D341Med (cell line): ENCODE results near the gene RNF4.
"Not testable (repeated sequence)": the region's sequence is repeated elsewhere in the genome, so short reads cannot be mapped to it uniquely, and the experiment has no call there.

Source experiments
- DNase-seq: peaks from one replicate; pipeline ENCODE4 v3.0.0; 2012; ENCODE audit warnings: low spot score

The RNF4 gene

DNA sequence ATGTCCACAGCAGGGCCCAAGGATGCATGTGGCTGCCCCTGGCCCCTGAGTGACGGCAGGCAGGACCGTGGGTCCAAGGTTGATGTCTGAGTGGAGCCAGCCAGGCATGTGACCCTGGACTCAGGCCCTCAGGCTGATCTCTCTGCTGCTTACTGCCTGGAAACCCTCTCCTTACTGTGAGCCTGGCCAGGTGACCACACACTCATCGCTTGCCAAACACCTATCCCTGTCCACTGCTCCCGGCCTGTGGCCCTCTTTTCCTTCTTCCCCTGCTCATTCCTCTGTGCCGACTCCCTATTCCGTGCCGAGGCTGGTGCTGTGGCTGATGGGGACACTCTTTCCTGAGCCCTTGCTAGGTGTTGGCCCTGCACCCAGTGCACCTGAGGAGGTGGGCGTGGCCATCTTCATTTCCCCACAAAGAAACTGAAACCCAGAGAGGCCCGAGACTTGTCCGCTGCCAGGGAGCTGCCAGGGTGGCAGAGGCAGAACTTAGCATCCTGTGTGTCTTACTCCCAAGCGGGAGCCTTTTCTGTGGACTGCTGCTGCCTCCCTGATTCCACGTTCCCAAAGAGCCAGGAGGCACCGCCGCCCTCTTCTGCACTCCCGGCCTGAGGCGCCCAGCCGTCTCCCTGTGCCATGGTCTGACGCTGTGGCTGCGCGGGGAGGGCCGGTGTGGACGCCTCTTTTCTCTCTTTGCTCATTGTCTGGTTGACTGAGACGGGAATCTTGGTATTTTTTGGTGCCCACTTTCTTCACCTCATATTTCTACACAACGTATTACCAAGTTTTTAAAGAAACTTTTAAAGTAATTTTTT, 11.2 kb upstream of the RNF4 start:
- no peak for DNase-seq

- no peak for DNase-seq
Measured at GRCh38 chr4:2458546-2459491, 10.1 kb upstream of the RNF4 start.

GRCh38 chr4:2459589-2460349, 9.1 kb upstream of the RNF4 start:
- DNase-seq: no peak

DNA sequence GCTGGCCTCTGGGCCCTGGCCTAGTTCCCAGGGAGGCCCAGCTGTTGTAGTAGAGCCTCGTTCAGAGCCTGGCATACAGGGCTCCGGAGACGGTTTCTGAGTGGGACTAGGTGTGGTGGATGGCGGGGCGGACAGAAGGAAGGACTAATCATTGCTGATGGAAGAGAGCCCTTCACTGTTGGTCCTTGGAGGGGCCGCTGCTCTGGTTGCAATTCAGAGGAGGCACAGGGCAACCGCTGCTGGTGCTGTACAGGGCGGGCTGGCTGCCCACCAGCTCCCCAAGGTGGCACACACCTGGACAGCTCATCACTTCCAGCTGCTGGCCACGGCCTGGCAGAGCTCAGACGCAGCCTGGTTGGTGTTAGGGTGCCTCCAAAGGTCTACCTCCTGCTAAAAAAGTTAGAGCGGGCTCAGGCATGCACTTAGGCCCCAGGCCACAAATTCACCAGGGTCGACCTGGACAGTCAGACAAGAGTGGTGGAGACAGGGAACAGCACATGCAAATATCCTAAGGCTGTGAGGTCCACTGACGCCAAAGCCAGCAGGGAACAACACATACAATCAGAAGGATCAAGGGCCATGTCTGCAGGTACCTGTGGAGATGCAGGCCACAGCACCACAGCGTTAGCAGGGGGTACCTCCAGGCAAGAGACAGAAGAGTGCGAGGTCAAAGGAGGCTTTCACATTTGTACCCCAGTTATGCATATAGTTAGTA, 7.5 kb upstream of the RNF4 start:
- DNase-seq: no peak

GRCh38 chr4:2462218-2462991, 6.5 kb upstream of the RNF4 start:
- DNase-seq: peak; percentile 94

- no peak for DNase-seq
Measured at GRCh38 chr4:2462992-2463762, 5.7 kb upstream of the RNF4 start.

GRCh38 chr4:2465032-2465431, 3.9 kb upstream of the RNF4 start:
- no peak for DNase-seq

- not testable (repeated sequence) for DNase-seq
Measured at GRCh38 chr4:2465544-2465943, 3.4 kb upstream of the RNF4 start.

- DNase-seq: peak; percentile 76
Measured at GRCh38 chr4:2469192-2469984, 482 bp downstream of the RNF4 start.

GRCh38 chr4:2470791-2471190, 1.9 kb downstream of the RNF4 start:
- DNase-seq: no peak

DNA sequence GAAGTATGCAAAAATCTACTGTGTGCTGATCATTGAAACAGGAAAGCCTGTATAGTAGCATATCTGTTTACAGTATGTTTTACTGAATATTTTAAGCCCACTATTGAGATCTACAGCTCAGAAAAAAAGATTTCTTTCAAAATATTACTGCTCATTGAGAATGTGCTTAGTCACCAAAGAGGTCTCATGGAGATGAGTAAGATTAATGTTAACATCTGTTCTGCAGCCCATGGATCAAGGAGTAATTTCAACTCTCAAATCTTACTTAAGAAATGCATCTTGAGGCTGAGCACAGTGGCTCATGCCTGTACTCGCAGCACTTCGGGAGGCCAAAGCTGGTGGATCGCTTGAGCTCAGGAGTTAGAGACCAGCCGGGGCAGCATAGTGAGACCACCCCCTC, 3.3 kb downstream of the RNF4 start:
- no peak for DNase-seq

- no peak for DNase-seq
Measured at GRCh38 chr4:2478229-2478628, 9.3 kb downstream of the RNF4 start.

DNA sequence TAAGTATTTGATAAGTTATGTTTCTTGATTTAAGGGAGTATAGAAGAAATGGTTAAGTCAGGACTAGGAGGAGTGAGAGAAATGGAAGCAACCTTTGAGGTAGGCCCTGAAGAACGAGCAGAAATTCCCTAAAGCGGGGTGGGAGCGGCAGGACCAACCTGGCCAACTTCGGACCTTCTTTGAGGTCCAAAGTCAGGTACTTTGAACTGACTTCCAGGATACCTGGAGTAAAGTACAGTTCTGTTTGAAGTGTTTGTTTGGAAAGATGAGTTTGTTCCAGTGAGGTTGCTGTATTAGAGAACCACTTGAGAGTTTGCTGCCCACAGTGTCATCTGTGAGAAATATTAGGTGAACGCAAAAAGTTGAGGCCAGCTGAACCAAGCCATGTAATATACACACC, 11.7 kb downstream of the RNF4 start:
- no peak for DNase-seq

DNA sequence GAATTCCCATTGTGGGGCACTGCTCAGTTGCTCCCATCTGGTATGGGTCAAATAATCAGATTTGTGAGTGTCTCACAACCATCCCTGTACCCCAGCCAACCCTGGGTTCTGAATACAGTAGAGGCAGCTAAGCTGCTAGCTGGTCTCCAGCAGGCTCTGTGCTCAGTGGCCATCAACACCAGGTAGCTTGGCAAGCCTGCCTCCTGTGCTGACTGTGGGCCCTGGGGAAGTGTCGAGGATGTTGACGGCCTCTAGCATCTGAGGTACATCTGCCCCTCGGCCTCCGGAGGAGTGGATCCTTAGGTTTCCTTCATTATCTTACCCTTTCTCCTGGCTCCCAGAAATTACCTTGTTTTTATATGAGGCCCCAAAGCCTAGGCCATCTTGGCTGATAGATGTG, 13.3 kb downstream of the RNF4 start:
- DNase-seq: peak; percentile 56

GRCh38 chr4:2482693-2483092, 13.8 kb downstream of the RNF4 start:
- DNase-seq: peak; percentile 72

GRCh38 chr4:2483237-2483636, 14.3 kb downstream of the RNF4 start:
- DNase-seq: no peak

- DNase-seq: no peak
Measured at GRCh38 chr4:2484185-2484584, 15.3 kb downstream of the RNF4 start.

GRCh38 chr4:2484993-2485392, 16.1 kb downstream of the RNF4 start:
- DNase-seq: no peak

- DNase-seq: no peak
Measured at GRCh38 chr4:2485956-2486355, 17.1 kb downstream of the RNF4 start.
